Measurements from ENCODE around the gene NLRC5. TPM values are rescaled to one million over a fixed set of nuclear protein-coding genes. Genes with fewer than 3 reads are reported as not detected.
"Not testable (repeated sequence)": the region's sequence is repeated elsewhere in the genome, so short reads cannot be mapped to it uniquely, and the experiment has no call there.

NLRC5 gene
- total RNA-seq, 2 donors from 2014 or later: 8.3 to 23.4 TPM

GRCh38 chr16:57069053-57069452, 79.7 kb downstream of the NLRC5 start:
- Histone ChIP-seq H3K9me3 (no peaks in the 10 kb centered on the region), H3K4me1 (no peaks in the 10 kb centered on the region), H3K4me3 (no peak overlapping the region), H3K27me3 (no peaks in the 10 kb centered on the region), H3K36me3 (replicated peaks in 1 of 2; ENCODE audit: insufficient read depth in 1 of 2, low read depth in 2 of 2) (no peaks in the 10 kb centered on the region), H3K27ac (no peak overlapping the region)
- DNase-seq (no peak), ATAC-seq (no peak)
- intact Hi-C loops (cut with DNase I): no loop called here
- 77 to 91% methylated on average over 7 of the region's 7 CpGs for WGBS, 2 donors
- TF ChIP-seq POLR2A (IDR thresholded peaks at IDR 0.05): no peak
- TF ChIP-seq CTCF (IDR thresholded peaks at IDR 0.05): no peak

- Histone ChIP-seq H3K9me3 (no peaks in the 10 kb centered on the region), H3K4me1 (no peaks in the 10 kb centered on the region), H3K27ac (no peak overlapping the region), H3K4me3 (no peak overlapping the region), H3K27me3 (no peaks in the 10 kb centered on the region), H3K36me3 (replicated peaks in 1 of 2; ENCODE audit: insufficient read depth in 1 of 2, low read depth in 2 of 2) (no peaks in the 10 kb centered on the region)
- intact Hi-C loops (cut with DNase I): no loop called here
- DNase-seq (no peak), ATAC-seq (no peak)
- TF ChIP-seq POLR2A (IDR thresholded peaks at IDR 0.05): no peak
- no peak for TF ChIP-seq CTCF (IDR thresholded peaks at IDR 0.05)
- WGBS, 2 donors: 77 to 79% methylated on average over 8 of the region's 8 CpGs
Measured at GRCh38 chr16:57069635-57070370, 80.4 kb downstream of the NLRC5 start.

GRCh38 chr16:57070424-57070823, 81.1 kb downstream of the NLRC5 start:
- Histone ChIP-seq H3K27me3 (no peaks in the 10 kb centered on the region), H3K4me3 (no peak overlapping the region), H3K36me3 (replicated peaks in 1 of 2; ENCODE audit: insufficient read depth in 1 of 2, low read depth in 2 of 2) (no peaks in the 10 kb centered on the region), H3K27ac (no peak overlapping the region), H3K9me3 (no peaks in the 10 kb centered on the region), H3K4me1 (no peaks in the 10 kb centered on the region)
- ATAC-seq (no peak), DNase-seq (no peak)
- TF ChIP-seq POLR2A (IDR thresholded peaks at IDR 0.05) (no peak), CTCF (IDR thresholded peaks at IDR 0.05) (no peak)
- 87 to 92% methylated on average over 2 of the region's 2 CpGs for WGBS, 2 donors
- intact Hi-C loops (cut with DNase I): no loop called here

GRCh38 chr16:57071081-57071732, 81.8 kb downstream of the NLRC5 start:
- ATAC-seq; H3K4me1 ChIP-seq; H3K4me3 ChIP-seq; intact Hi-C loops (cut with DNase I); H3K9me3 ChIP-seq; H3K36me3 ChIP-seq (replicated peaks in 1 of 2; ENCODE audit: insufficient read depth in 1 of 2, low read depth in 2 of 2); H3K27me3 ChIP-seq; DNase-seq; H3K27ac ChIP-seq: not testable (repeated sequence)
- WGBS, 2 donors: 63 to 82% methylated on average over 4 of the region's 4 CpGs

- Histone ChIP-seq H3K9me3 (no peaks in the 10 kb centered on the region), H3K4me3 (no peak overlapping the region), H3K4me1 (no peaks in the 10 kb centered on the region), H3K27ac (no peak overlapping the region), H3K27me3 (no peaks in the 10 kb centered on the region), H3K36me3 (replicated peaks in 1 of 2; ENCODE audit: insufficient read depth in 1 of 2, low read depth in 2 of 2) (no peaks in the 10 kb centered on the region)
- ATAC-seq: no peak
- DNase-seq: no peak
- 66 to 75% methylated on average over 3 of the region's 3 CpGs for WGBS, 2 donors
- intact Hi-C loops (cut with DNase I): no loop called here
- TF ChIP-seq POLR2A (IDR thresholded peaks at IDR 0.05): no peak
- TF ChIP-seq CTCF (IDR thresholded peaks at IDR 0.05): no peak
Measured at GRCh38 chr16:57071831-57072582, 82.7 kb downstream of the NLRC5 start.

All from body of pancreas (tissue), 4 donors.